Nephron progenitor cell (in vitro differentiated cells): Measurements from ENCODE around the gene RPL3.
"Not testable (repeated sequence)": the region's sequence is repeated elsewhere in the genome, so short reads cannot be mapped to it uniquely, and the experiment has no call there.

Source experiments
- DNase-seq: peaks from one replicate; pipeline ENCODE4 v3.0.0; 2021
- H3K27ac Mint-ChIP-seq: 2 replicates; pipeline ENCODE4 v1.8.0; 2021; ENCODE audit warnings: mild to moderate bottlenecking, moderate library complexity, mixed read lengths
- H3K27me3 Mint-ChIP-seq: 2 replicates; pipeline ENCODE4 v1.8.0; 2021; ENCODE audit warnings: mild to moderate bottlenecking, low read depth, mixed read lengths; ENCODE audit not compliant: poor library complexity
- H3K36me3 Mint-ChIP-seq: 2 replicates; pipeline ENCODE4 v1.8.0; 2021; ENCODE audit warnings: low read depth, mixed read lengths
- H3K4me1 Mint-ChIP-seq: 2 replicates; pipeline ENCODE4 v1.8.0; 2021; ENCODE audit warnings: mixed read lengths
- H3K4me3 Mint-ChIP-seq: 2 replicates; pipeline ENCODE4 v1.8.0; 2021; ENCODE audit warnings: mild to moderate bottlenecking, moderate library complexity, mixed read lengths
- H3K9me3 Mint-ChIP-seq: 2 replicates; pipeline ENCODE4 v1.8.0; 2021; ENCODE audit warnings: mild to moderate bottlenecking, moderate library complexity, mixed read lengths
- CTCF ChIP-seq: fragments of 200-600 bp; sonication (generic); IDR thresholded peaks from 2 replicates; pipeline ENCODE4 v1.5.0; 2021; ENCODE audit warnings: antibody characterized with exemption

The RPL3 gene

GRCh38 chr22:39327995-39328754 is 8.8 kb upstream of the RPL3 start:
- DNase-seq = no peak
- peaks cover 4% of the 10 kb centered on the region for H3K4me1 Mint-ChIP-seq
- peaks cover 12% of the 10 kb centered on the region for H3K27me3 Mint-ChIP-seq
- H3K36me3 Mint-ChIP-seq = no peaks in the 10 kb centered on the region
- no peaks in the 10 kb centered on the region for H3K9me3 Mint-ChIP-seq
- no peak overlapping the region for H3K27ac Mint-ChIP-seq
- no peak for TF ChIP-seq CTCF
- no peak overlapping the region for H3K4me3 Mint-ChIP-seq

- H3K4me3 Mint-ChIP-seq = no peak overlapping the region
- no peaks in the 10 kb centered on the region for H3K9me3 Mint-ChIP-seq
- no peaks in the 10 kb centered on the region for H3K36me3 Mint-ChIP-seq
- H3K4me1 Mint-ChIP-seq = no peaks in the 10 kb centered on the region
- DNase-seq = no peak
- H3K27me3 Mint-ChIP-seq = peaks cover 19% of the 10 kb centered on the region
- no peak for TF ChIP-seq CTCF
- H3K27ac Mint-ChIP-seq = no peak overlapping the region
Measured at GRCh38 chr22:39325392-39325932, 6.0 kb upstream of the RPL3 start.

DNA sequence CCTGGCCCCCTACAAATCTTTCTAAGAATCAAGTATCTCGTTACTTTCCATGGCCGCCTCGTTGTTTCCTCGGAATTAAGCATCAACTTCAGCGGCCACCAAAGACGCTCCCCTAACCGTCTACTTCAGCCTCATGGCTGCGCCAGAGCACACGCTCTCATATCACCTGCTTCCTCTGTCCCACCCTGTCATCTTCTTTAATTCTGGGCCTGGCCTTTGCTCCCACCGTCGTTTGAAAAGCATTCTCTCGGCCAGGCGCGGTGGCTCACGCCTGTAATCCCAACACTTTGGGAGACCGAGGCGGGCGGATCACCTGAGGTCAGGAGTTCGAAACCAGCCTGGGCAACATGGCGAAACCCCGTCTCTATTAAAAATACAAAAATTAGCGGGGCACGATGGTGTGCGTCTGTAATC is 1.2 kb upstream of the RPL3 start:
- not testable (repeated sequence) for H3K9me3 Mint-ChIP-seq, DNase-seq
- H3K27ac Mint-ChIP-seq = peak overlapping the region; percentile 95
- peaks cover 20% of the 10 kb centered on the region for H3K27me3 Mint-ChIP-seq
- peaks cover 33% of the 10 kb centered on the region for H3K4me1 Mint-ChIP-seq
- H3K4me3 Mint-ChIP-seq = peak overlapping the region; percentile 100
- peaks cover 33% of the 10 kb centered on the region for H3K36me3 Mint-ChIP-seq

- no peak for DNase-seq
- peaks cover 10% of the 10 kb centered on the region for H3K27me3 Mint-ChIP-seq
- H3K9me3 Mint-ChIP-seq = no peaks in the 10 kb centered on the region
- peaks cover 52% of the 10 kb centered on the region for H3K36me3 Mint-ChIP-seq
- TF ChIP-seq CTCF = no peak
- H3K4me1 Mint-ChIP-seq = peaks cover 50% of the 10 kb centered on the region
- peak overlapping the region; percentile 100 for H3K27ac Mint-ChIP-seq
- peak overlapping the region; percentile 100 for H3K4me3 Mint-ChIP-seq
Measured at GRCh38 chr22:39318507-39319283, 728 bp downstream of the RPL3 start.

DNA sequence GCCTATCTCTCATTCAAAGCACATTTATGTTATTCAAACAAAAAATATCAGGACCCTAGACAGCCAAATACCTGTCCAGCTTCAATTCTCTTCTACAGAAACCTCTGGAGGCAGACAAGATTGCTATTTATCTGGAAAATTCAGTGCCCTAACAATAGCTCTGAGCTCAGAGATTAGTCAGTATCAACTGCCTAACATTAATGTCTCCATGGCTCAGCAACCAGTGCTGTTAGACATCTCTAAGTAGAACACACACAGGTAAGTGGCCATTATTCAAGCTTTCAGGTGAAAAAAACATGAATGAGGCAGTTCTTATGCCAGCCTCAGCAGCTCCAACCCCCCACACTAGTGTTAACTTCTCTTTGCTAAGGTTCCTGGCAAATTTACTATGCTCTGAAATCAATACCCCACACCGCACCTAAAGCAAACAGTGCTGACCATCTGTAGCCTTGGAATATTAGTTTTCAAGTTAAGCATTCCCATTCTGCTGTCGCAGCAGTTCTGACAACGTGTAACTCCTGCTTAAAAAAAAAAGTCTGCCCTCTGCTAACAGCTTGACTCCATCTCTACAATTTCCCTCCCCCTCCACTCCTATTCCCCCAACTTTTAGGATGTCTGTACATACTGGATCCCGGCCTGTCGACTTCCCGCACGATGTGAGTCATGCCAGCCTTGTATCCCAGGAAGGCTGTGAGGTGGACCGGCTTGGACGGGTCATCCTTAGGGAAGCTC is 1.5 kb downstream of the RPL3 start:
- peaks cover 10% of the 10 kb centered on the region for H3K27me3 Mint-ChIP-seq
- peaks cover 57% of the 10 kb centered on the region for H3K4me1 Mint-ChIP-seq
- peaks cover 59% of the 10 kb centered on the region for H3K36me3 Mint-ChIP-seq
- peak overlapping the region; percentile 100 for H3K27ac Mint-ChIP-seq
- no peaks in the 10 kb centered on the region for H3K9me3 Mint-ChIP-seq
- no peak for TF ChIP-seq CTCF
- peak overlapping the region; percentile 100 for H3K4me3 Mint-ChIP-seq
- no peak for DNase-seq
